VCaP (cell line): Measurements from ENCODE around the gene AUTS2.

Experiments
- H3K27ac ChIP-seq: fragments of 450-650 bp; 2 replicates; pipeline ENCODE4 v1.5.1; 2017
- TF ChIP-seq, protein P1 (sequence below): fragments of 450-650 bp; conservative IDR thresholded peaks from 2 replicates; pipeline ENCODE4 v1.5.1; 2017; ENCODE audit warnings: mild to moderate bottlenecking, moderate library complexity

Gene AUTS2

DNA sequence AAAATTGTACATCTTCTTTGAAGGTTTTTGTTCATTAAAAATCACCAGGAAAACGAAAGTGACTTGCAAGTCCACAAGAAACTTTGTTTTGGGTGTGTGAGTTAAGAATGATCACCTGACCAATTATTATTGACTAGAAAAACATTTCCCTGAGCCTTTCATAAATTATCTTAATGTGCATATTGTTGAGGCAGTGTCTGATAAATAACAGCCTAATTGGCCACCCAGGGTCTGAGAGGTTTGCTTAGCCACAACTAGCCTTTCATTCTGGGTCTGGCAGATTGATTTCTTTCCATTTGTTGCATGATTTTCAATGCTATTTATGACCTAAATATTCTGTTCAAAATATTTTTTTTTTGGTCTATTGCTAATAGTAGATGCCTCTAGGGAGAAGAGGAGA, 152.8 kb downstream of the AUTS2 start:
- TF ChIP-seq, protein P1, sequence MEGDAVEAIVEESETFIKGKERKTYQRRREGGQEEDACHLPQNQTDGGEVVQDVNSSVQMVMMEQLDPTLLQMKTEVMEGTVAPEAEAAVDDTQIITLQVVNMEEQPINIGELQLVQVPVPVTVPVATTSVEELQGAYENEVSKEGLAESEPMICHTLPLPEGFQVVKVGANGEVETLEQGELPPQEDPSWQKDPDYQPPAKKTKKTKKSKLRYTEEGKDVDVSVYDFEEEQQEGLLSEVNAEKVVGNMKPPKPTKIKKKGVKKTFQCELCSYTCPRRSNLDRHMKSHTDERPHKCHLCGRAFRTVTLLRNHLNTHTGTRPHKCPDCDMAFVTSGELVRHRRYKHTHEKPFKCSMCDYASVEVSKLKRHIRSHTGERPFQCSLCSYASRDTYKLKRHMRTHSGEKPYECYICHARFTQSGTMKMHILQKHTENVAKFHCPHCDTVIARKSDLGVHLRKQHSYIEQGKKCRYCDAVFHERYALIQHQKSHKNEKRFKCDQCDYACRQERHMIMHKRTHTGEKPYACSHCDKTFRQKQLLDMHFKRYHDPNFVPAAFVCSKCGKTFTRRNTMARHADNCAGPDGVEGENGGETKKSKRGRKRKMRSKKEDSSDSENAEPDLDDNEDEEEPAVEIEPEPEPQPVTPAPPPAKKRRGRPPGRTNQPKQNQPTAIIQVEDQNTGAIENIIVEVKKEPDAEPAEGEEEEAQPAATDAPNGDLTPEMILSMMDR = no peak
- no peak overlapping the region for H3K27ac ChIP-seq

DNA sequence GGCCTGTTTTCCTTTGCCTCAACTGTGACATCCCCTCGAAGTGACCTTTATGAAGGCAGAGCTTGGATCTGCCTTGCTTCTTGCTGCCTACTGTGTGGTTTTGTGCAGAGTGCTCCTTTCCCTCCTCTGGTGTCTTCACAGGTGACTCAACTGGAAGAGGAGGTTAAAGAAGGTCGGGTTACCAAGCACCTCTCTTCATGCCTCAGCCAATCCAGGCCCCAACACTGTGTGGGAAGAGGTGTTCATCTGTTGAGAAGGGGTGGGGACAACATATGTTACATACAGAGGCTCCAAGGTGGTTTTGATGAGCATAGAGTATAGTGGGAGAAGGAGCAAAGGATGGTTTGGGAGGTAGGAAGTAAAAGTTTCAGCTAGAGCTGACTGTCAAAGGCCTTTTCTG, 155.7 kb downstream of the AUTS2 start:
- H3K27ac ChIP-seq = no peak overlapping the region

DNA sequence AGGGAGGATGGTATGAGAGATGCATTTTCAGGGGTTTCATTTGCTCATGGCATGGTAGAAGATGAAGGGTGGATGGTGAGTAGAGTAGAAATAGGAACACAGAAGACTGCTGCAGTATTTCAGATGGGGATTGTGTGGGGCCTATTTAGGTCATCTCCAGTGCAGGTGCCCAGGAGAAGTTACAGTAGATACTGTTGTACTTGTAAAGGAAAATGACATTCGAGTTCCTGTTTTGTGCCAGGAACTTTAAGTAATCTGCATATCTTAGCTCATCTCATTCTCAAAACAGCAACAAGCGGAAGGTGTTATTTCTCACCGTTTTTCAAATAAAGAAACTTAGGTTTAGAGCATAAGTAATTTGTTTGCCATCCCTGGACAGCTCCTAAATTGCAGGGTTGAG, 156.2 kb downstream of the AUTS2 start:
- TF ChIP-seq, protein P1 = no peak
- H3K27ac ChIP-seq = no peak overlapping the region

More for the DNA sequence above, 155.7 kb downstream of the AUTS2 start:
- TF ChIP-seq, protein P1 = no peak

DNA sequence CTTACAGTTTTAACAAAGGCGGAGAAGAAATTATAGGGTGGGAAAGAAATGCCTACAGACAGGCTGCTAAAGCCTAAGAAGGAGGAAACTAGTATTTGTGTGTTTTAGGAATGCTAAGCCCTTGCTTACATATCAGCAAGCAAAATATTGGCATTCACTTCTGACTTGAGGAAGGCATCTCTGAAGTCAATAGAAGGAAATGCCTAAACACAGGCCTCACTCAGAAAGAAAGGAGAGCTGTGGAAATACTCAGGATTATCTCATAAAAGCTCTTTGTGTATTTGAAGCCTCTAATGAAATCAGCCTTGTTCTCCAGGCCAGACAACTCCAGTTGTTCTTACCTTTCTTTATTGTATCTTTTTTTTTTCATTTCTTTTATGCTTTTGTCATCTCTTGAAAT, 158.0 kb downstream of the AUTS2 start:
- H3K27ac ChIP-seq = peak overlapping the region; percentile 37
- TF ChIP-seq, protein P1 = no peak

DNA sequence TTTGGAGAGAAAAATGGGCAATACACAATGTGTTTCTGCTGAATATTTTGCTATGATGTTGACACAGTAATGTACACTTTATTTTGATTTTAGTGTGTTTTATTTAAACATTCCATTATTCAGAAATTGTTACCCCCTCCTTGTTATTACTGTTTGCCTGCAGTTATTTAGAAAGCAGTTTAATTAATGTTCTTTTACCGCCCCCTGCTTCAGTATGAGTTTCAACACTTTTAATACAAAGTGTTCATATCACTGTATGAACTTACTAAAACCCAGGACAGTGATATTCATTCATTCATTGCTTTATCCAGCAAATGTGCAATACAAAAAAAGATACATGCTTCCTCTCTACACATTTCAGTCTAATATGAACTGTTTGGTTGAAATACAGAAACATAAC, 159.3 kb downstream of the AUTS2 start:
- peak overlapping the region; percentile 37 for H3K27ac ChIP-seq

DNA sequence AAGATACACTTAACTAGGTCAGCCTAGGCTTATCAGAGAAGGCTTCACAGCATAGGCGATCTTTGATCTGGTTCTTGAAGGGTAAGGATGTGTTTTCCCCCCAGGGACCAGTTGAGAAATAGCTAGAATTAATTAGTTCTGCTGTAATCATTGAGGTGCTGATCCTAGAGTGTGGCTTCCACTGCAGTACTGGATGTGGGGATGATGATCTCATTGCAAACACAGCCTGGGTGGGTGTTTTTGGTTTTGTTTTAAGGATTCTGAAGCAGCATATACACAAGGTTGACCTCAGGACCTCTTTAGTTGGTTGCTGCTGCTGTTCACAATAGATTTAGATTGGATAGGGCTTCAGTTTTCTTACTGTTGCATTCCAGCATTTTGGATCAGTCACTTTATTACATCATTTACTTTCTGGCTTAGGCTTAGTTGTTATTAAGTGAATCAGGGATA, 159.7 kb downstream of the AUTS2 start:
- peak overlapping the region; percentile 37; the same call in 1 of the 2 replicates for H3K27ac ChIP-seq
- TF ChIP-seq, protein P1 = no peak

More for the DNA sequence above, 159.3 kb downstream of the AUTS2 start:
- TF ChIP-seq, protein P1 = 0 out of 2 replicates have a peak, but pooled peaks have one; percentile 14

DNA sequence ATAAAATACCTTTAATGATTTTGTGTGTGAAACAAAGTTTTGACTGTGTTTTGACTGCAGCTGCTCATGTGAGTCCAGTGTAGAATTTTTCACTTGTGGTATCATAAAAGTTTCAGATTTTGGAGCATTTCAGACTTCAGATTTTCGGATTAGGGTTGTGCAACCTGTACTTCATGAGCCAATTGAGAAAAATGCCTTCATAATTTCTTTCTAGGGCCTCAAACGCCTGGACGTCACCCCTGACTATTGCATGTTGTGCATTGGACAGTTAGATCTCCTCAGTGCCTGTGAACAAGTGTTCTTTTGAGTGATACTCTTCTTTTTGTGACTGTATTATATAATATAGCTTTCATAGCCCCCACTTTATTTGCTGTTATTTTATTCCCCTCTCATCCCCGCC, 161.1 kb downstream of the AUTS2 start:
- TF ChIP-seq, protein P1 = no peak
- H3K27ac ChIP-seq = no peak overlapping the region
